Activated naive CD4-positive, alpha-beta T cell treated with anti-CD3 and anti-CD28 coated beads, Interleukin-2, amount 10 ng/mL, durations not matched to agents 5 hours and 36 hours (primary cell): ENCODE measurements around the gene BNIPL. TPM values are rescaled to one million over a fixed set of nuclear protein-coding genes. Genes with fewer than 3 reads are reported as not detected.

Experiments used
- total RNA-seq, 2 experiments: library from RNA; stranded (reverse); gene quantifications; one replicate each; pipeline ENCODE4 v1.2.3, GENCODE V29; 2021

BNIPL gene, protein sequence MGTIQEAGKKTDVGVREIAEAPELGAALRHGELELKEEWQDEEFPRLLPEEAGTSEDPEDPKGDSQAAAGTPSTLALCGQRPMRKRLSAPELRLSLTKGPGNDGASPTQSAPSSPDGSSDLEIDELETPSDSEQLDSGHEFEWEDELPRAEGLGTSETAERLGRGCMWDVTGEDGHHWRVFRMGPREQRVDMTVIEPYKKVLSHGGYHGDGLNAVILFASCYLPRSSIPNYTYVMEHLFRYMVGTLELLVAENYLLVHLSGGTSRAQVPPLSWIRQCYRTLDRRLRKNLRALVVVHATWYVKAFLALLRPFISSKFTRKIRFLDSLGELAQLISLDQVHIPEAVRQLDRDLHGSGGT
- total RNA-seq: 1 to 10 TPM; 1.0 to 1.1 TPM

DNA sequence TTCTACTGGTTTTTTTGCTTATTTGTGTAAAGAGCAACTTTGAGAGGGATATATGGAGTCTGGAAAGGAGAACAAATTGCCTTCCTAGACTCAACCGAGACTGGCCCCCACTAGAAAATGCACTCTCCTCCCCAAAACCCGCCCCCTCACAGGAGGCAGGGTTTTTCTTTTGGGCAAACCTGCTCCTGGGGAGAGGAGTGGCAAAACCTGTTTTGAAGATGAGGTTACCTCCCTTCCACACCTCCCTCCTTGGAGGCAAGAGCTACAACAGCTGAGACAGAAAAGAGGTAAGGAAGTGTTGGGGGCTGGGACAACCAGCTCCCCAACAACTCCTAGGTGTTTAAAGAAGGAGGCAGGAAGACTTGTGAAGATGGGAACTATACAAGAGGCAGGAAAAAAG is at the start of gene BNIPL:
Gene BNIPL, plus strand, starts transcription at position 231 of the 400 bp plus-strand sequence. Its CDS starts 140 bp downstream, at position 371.

DNA sequence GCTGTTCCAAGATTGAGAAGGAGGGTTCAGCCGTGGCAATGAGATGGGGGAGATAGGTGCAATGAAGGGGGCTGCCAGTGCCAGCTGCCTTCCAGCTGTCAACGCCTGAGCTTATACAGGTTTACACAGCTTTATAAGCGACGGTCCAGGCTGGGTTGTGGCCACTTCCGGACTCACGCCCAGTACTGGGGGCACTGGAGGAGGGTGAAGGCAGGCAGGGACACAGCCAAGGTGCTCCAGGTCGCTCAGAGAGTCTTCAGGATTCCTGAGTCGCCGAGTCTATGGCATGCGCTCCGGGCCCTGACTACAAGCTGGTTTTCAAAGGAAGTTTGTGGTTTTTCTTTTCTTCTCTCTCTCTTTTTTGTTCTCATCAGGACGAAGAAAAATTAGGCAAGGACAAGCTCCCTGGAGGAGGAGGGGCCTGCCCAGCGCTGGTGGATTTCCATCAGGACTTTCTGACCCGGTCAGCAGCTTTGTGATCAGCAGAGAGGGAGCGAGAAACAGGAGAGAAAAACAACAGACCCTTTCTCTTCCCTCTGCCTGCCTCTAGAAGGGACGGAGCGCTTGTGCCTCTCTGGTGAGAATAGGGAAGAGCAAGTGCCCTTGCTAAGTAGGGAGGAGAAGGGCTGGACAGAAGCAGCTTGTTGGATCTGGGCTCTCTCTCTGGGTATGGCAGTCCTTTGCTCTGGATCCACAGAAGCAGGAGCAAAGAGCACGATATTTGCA is 29.9 kb upstream of the BNIPL start, which contains the start of gene MINDY1:
Gene MINDY1, minus strand, starts transcription at position 576 of the 726 bp plus-strand sequence. CDS start 4,285 bp downstream, outside the sequence.

DNA sequence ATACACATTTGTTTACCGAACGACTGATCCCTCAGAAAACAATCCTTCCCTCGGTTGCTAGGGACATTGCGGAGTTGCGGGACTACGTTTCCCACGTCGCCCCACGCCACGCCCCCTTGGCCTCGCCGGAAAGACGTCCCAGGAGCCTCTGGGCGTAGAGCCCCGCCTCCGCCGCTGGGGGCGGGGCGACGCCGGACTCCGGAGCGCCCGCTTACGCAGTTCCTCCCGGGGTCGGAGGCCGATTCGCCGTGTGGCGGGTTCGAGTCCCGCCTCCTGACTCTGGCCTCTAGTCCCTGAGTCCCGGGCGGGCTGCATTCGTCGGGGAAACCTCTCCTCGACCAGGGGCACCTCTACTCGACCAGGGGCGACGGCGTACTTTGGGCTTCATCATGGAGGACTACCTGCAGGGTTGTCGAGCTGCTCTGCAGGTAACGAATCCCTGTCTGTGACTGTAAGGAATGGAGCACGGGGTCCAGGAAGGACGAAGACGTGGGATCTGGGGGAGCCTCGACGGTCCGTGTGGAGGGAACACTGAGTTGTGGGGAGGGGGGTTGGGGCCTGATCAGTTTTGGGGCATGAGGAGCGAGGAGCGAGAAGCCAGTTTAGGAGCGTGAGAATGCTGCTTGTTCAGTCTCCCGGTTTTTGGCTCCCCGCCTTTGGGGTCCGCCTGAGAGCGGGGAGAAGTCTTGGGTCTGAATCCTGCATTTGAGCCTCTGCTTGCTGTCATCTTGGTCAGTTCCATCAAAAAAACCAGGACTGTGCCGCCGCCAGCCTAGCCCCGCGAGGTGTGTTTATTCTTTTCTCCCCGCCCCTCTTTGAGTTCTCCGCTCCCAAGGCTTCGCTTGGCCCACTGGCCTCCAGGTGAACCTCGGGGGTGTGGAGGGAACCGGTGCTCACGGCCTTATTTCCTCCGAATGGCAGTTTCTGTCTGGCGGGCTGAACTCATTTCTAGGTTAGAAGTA is 27.9 kb upstream of the BNIPL start, which contains the start of gene PRUNE1:
Gene PRUNE1, plus strand, starts transcription at position 206 of the 962 bp plus-strand sequence. Its CDS starts 184 bp downstream, at position 390.

DNA sequence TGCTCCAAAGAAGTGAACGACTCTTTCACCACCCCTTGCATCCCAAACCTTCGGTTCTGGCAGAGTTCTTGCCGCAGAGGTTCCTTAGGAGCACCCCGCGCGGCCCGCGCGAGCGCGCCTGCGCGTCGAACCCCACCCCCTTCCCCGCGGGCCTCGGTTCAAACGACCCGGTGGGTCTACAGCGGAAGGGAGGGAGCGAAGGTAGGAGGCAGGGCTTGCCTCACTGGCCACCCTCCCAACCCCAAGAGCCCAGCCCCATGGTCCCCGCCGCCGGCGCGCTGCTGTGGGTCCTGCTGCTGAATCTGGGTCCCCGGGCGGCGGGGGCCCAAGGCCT is 11.2 kb downstream of the BNIPL start, which contains the start of gene C1orf56:
Gene C1orf56, plus strand, starts transcription at position 161 of the 334 bp plus-strand sequence. Its CDS starts 97 bp downstream, at position 258.

DNA sequence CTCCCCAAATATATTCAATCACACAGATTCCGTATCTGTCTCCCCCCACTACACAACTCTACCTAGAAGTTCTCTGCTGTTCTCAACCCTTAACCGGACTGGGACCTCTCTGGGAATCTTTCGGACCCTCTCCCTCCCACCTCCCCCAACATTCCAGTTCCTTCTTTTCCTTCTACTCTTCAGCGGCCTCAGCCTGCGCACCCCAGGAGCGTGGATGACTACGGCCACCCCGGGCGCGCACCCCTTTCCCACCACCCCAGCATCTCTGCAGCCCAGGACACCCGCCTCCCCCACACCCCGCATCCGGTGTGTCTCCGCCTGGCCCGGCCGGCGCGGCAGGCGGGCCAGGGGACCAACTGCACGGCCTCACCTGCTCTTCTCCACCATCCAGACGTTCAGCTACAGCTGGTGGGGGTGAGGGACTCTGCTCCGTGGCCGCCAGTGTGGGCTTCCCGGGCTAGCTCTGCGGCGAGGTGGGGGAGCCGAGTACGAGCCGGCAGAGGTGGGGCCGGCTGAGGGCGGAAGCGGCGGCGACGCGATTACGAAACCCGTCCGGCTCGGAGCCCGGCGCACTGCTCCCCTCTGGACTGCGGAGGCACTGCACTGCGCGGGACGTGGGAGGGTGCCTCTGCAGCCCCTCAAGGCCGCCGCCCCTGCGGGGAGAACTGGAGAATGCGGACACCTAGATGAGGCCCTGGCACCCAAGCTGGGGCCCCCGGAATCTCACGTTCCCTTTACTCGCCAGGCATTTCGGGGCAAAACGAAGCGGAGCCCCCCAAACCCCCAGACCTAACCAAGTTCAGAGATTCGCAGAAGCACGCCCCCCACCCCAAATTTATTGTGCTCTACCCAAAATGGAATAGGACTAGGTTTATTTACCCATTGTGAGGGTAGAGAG is 23.0 kb downstream of the BNIPL start, which contains the start of gene CDC42SE1:
Gene CDC42SE1, minus strand, starts transcription at position 514 of the 898 bp plus-strand sequence. CDS start 3,892 bp downstream, outside the sequence.

DNA sequence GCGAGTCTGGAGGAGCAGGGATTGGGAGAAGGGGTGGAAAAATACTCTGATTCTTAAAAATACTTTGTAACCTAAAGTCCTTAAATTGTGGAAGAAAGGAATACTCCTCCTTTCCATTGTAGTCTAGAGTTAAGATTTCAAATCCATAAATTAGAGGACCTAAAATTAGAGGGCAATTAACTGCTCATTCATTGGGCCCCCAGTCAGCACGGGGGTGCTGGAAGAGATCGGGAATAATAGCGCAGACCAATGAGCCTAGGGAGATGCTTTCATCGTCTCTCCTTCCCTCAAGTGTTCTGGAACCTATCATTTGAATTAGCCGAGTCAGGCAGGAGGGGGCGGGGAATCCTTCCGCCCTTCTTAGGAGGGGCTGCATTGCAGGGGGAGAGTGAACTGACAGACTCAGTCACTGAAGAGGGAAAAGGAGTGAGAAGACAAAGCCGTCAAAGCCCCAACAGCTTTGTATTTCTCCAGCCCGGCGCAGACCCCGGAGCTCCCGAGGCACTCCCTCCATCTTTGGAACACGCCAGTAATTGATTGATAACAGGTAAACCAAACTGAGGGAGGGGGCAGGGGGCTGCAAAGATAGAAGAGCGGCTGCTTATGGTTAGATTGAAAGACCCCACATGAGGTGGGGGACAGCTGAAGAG is 23.7 kb downstream of the BNIPL start, which contains the start of gene MLLT11:
Gene MLLT11, plus strand, starts transcription at position 391 of the 650 bp plus-strand sequence. CDS start 6,828 bp downstream, outside the sequence.

DNA sequence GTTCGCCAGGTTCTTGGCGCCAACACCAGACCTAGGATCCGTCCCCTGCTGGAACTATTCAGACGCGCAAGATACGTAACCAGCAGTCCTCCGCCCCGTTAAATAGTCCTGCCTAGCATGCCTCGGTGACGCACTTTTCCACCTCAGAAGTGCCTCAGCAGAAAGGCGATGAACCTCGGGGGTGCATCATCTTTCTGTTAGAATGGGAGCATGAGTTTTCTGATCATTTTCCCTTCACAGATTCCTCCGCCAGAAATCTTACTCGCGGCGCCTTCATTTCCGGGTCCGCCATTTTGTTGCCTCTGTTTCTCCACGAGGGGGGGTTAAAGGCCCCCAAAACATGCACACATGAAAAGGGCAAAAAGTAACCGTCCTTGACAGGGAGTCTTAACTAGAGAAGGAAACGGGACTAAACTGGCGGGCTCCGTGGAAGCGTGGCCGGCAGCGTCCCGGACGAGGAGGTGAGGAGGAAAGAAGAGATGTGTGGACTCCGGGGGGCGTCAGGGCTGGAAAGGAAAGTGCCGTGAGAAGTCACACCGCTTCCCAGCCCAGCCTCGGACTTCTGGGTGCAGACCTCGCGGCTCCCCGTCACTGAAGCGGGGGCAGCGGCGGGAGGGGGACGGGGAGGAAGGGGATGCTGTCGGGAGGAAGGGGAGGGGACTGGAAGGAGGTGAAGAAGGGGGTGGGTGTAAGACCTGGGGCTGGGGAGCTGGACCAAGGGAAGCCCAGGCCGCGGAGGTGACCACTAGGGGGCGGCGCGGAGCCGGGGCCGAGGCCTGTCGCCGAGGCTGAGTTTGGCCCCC is 34.3 kb downstream of the BNIPL start, which contains the start of gene GABPB2:
Gene GABPB2, plus strand, starts transcription at position 288 of the 803 bp plus-strand sequence. CDS start 17,429 bp downstream, outside the sequence.

Other genes starting within 250 kb of the BNIPL start
- gene CTSK, start 228.3 kb upstream of the BNIPL start, total RNA-seq: 1 to 10 TPM; 6.3 to 6.9 TPM
- gene ARNT, start 160.0 kb upstream of the BNIPL start, total RNA-seq: 10 to 100 TPM; 49.0 to 50.1 TPM
- not detected for gene CTXND2, start 149.4 kb upstream of the BNIPL start, total RNA-seq
- 10 to 100 TPM; 53.5 to 59.7 TPM for gene SETDB1, start 110.2 kb upstream of the BNIPL start, total RNA-seq
- 100 to 1,000 TPM; 152 to 153 TPM for gene CERS2, start 61.8 kb upstream of the BNIPL start, total RNA-seq
- not detected for gene ANXA9, start 54.3 kb upstream of the BNIPL start, total RNA-seq
- 10 to 100 TPM; 37.4 to 37.7 TPM for gene MINDY1, start 29.7 kb upstream of the BNIPL start, total RNA-seq
- gene PRUNE1, start 28.1 kb upstream of the BNIPL start, total RNA-seq: 10 to 100 TPM; 18.5 to 20.5 TPM
- gene C1orf56, start 11.2 kb downstream of the BNIPL start, total RNA-seq: 1 to 10 TPM; 1.2 to 1.4 TPM
- 100 to 1,000 TPM; 362 to 368 TPM for gene CDC42SE1, start 23.0 kb downstream of the BNIPL start, total RNA-seq
- gene MLLT11, start 23.8 kb downstream of the BNIPL start, total RNA-seq: 1 to 10 TPM; 4.0 to 4.1 TPM
- 10 to 100 TPM; 27.7 to 30.6 TPM for gene GABPB2, start 34.2 kb downstream of the BNIPL start, total RNA-seq
- 1 to 10 TPM; 3.6 to 3.8 TPM for gene SEMA6C, start 110.0 kb downstream of the BNIPL start, total RNA-seq
- gene TNFAIP8L2, start 120.1 kb downstream of the BNIPL start, total RNA-seq: 10 to 100 TPM; 41.8 to 42.4 TPM
- 1 to 10 TPM; 2.7 to 3.1 TPM for gene LYSMD1, start 129.3 kb downstream of the BNIPL start, total RNA-seq
- gene SCNM1, start 129.6 kb downstream of the BNIPL start, total RNA-seq: 10 to 100 TPM; 59.5 to 61.1 TPM
- 1 to 10 TPM; 3.2 to 4.4 TPM for gene TMOD4, start 139.4 kb downstream of the BNIPL start, total RNA-seq
- 10 to 100 TPM; 74.6 to 77.0 TPM for gene VPS72, start 153.6 kb downstream of the BNIPL start, total RNA-seq
- gene PIP5K1A, start 162.0 kb downstream of the BNIPL start, total RNA-seq: 10 to 100 TPM; 57.7 to 59.3 TPM
- gene PSMD4, start 218.1 kb downstream of the BNIPL start, total RNA-seq: 100 to 1,000 TPM; 163 to 173 TPM
- 10 to 100 TPM; 27.7 to 27.9 TPM for gene ZNF687, start 245.7 kb downstream of the BNIPL start, total RNA-seq